SHP77 treated with DMSO at 0.1 percent for 48 hours (cell line): ENCODE data around the gene BIRC7.

Experiments used
- DNase-seq: peaks from one replicate; lab custom pipeline; 2025; lab: John Stamatoyannopoulos, UW

Gene BIRC7

GRCh38 chr20:63281742-63282665 is 46.3 kb downstream of the BIRC7 start:
- no peak for DNase-seq

GRCh38 chr20:63282946-63283345 is 47.2 kb downstream of the BIRC7 start:
- no peak for DNase-seq

- no peak for DNase-seq
These were observed 47.8 kb downstream of the BIRC7 start for GRCh38 chr20:63283397-63284082.

- DNase-seq = no peak
These were observed 48.4 kb downstream of the BIRC7 start for GRCh38 chr20:63284083-63284440.

- no peak for DNase-seq
These were observed 48.8 kb downstream of the BIRC7 start for GRCh38 chr20:63284544-63284949.

- no peak for DNase-seq
These were observed 49.3 kb downstream of the BIRC7 start for GRCh38 chr20:63284981-63285524.

GRCh38 chr20:63285636-63286615 is 50.2 kb downstream of the BIRC7 start:
- DNase-seq = no peak

GRCh38 chr20:63286781-63287696 is 51.3 kb downstream of the BIRC7 start:
- no peak for DNase-seq

- DNase-seq = no peak
These were observed 52.2 kb downstream of the BIRC7 start for GRCh38 chr20:63287697-63288580.

- DNase-seq = no peak
These were observed 53.0 kb downstream of the BIRC7 start for GRCh38 chr20:63288581-63289251.

- no peak for DNase-seq
These were observed 53.8 kb downstream of the BIRC7 start for GRCh38 chr20:63289311-63290135.
